HG03378 (cell line): Measurements from ENCODE around the gene HSD17B12.

Experiments
- ATAC-seq: cut with Tn5 transposase; IDR thresholded peaks from one replicate; pipeline ENCODE4 v1.9.1; 2021; ENCODE audit warnings: mild to moderate bottlenecking, moderate library complexity; ENCODE audit not compliant: unreplicated experiment

HSD17B12 gene

DNA sequence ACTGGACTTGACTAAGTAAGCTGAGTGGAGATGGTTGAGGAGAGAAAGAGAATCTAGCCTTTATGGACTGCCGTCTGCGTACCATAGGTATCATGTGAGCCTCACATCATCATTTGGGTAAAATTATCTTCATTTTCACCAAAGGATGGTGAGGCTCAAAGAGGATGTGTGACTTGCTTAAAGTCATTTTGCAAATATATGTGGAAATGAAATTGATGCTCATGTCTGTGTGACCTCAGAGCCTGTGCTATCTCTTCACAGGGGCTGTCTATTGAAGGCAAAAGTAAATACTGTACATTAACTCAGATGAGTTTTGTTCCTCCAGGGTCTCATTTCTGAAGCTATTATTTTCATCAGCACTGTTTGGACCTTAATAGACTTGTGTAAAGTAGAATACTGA, 116.8 kb downstream of the HSD17B12 start:
- no peak for ATAC-seq

DNA sequence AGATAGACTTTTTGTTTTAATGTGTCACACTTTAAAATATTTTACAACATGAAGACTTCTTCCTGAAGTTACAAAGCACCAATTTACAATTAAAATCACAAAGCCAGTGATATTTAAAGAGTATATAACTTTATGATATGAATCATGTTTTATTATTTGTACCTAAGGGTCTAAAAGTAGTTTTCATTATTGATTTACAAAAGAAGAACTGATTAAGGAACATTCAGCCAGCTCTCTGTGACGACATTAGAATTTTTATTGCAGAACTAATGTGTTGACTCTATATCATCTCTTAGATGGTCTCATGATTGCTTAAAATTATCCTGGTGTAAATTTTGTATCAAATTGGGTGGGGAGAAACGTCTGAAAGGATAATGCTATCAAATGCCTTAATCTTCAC, 117.3 kb downstream of the HSD17B12 start:
- no peak for ATAC-seq

DNA sequence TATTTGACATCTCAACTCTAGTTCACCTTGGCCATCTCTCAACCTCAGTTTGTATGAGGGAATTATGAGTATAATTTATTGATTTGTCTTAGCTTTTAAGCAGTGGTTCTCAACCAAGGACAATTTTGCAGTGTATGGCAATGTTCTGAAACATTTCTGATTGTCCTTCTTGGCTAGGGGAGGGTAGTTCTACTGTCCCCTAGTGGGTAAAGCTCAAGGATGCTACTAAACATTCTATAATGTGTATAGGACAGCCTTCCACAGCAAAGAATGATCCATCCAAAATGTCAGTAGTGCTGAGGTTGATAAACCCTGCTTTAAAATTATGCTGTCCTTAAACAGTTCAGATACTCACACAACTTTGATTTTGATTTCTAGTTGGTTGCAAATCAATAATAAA, 122.0 kb downstream of the HSD17B12 start:
- no peak for ATAC-seq

DNA sequence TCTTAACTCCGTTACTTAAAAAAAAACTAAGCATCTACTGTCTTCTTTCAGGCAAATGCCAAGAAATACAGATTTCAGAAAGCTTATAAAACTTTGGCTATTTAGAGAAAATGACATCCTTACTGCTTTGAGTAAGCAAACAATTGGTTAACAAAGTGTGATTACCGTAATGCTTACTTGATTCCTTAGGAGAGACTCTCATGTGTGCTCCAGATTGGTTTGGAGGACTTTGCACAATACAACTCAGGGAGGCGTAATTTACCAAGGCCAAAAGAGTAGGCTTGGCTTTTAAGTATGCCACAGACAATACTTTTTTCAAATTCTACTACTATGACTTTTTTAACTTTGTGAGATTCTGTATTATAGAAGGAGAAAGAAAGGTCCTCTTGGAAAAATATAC, 123.2 kb downstream of the HSD17B12 start:
- no peak for ATAC-seq

DNA sequence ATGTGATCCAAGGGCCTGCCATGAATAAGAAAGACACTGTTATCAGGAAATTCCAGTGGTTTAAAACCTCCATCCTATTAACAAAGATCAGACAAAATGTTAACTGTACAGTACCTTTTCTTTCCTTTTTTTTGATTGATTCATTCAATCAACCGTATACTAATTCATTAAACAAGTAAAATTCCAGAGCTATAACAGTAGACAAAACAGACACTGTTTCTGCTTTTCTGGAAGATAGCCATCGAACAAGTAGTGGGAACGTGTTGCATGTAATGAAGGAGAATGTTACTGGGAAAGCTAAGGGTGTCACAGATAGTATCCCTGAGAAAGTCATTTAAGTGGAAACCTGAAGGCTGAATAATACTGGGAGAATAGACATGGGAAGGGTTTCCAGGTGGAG, 126.4 kb downstream of the HSD17B12 start:
- ATAC-seq, result no peak

DNA sequence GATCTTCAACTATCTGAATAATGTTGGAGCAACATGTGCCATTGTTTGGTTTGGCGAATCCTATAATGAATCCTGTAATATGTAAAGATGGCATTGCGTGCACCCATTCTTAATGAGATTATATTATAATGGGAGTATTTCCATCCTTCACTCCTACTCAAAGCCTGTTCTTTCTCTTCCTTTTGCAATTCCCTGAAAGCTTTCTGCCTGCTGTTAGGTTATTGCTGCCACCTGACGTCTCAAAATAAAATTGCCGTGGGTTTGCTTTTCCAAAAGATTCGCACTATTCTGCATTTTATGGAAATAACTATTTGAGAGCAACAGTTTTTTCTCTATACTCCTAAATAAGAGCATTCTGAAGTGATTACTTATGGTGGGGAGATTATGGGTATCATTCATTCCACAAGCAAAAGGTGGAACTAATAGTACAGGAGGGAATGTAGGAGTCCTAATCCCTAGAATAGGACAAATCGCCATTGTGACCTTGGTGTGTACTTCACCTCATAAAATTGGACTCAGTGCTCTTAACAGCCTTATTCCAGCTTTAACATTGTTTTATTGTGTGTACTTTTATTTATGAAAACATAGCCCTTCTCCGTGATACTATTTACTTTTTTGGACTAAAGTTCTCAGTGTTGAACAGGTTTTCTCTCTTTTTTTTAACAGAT, 130.5 kb downstream of the HSD17B12 start:
- ATAC-seq, result no peak

DNA sequence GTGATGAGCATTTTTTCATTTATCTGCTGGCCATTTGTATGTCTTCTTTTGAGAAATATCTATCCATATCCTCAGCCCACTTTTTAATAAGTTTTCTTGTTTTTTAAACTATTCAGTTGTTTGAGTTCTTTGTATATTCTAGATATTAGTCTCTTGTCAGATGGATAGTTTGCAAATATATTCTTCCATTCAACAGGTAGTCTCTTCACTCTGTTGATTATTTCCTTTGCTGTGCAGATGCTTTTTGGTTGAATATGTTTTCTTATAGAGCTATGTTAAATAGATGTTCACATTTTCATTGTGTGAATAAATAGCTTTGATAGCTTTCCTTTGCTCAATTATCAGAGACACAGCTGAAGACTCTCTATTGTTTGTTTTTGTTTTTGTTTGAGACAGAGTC, 131.9 kb downstream of the HSD17B12 start:
- ATAC-seq, result no peak

DNA sequence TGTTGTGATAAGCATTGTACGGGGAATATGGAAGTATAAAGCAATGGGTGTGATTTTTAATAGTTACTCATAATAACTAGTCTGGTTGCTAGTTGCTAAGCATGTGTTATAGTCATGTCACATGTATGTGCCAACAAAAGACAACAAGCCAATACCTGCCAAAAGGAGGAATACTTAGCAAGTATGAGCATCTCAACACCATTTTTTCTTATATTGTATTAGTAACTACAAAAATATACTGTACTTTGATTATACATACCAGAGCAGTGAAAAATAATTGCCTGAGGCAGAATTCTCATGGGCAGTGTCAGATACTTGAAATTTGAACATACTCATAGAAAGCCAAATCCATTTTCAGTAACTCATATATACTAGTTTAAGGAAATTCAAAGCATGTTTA, 137.7 kb downstream of the HSD17B12 start:
- no peak for ATAC-seq

DNA sequence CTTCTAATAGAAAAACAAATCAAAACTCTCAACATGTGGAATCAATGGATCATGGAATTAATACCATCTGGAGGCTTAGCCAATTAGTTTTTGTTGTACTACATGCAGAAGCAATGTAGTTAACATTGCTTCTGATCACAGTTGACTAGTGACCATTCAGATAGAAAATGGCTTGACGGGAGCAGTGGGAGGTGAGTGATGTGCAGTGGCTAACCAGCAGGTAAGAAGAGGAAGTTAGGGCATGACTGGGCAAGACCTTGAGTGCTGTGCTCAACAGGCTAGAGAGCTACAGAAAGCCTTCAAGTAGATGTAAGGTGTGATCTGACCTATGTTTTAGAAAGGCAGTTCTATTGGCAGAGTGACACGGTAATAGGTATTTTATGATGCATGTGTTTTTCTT, 139.4 kb downstream of the HSD17B12 start:
- ATAC-seq, result peak; percentile 65

DNA sequence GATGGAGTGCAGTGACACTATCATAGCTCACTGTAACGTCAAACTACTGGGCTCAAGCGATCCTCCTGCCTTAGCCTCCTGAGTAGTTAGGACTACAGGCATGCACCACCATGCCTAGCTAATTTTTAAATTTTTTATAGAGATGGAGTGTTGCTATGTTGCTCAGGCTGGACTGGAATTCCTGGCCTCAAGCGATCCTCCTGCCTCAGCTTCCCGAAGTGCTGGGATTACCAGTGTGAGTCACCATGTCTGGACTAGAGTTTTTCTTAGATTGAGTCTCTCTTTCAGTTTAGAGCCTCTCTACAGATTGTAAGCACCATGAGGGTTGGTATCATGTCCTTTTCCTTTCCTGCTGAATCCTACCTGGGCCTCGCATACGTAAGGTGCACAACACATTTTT, 142.8 kb downstream of the HSD17B12 start:
- no peak for ATAC-seq

DNA sequence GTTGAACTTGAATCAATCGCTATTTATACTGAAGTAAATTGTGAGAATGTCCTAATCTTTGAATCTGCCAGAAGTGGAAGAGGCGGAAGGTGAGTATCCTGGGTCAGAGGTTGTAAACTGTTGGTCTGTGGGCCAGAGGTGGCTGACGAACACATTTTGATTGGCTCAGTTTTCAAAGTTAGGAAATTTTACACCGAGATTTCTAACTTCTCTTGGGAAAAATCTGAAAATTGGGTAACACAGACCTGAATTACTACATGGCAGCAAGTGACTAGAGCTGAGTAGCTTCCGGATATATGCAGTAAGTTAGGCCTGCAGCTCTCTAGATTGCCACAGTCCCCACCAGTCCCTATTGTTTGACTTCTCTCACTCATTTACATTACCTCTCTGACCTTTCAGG, 143.3 kb downstream of the HSD17B12 start:
- no peak for ATAC-seq

DNA sequence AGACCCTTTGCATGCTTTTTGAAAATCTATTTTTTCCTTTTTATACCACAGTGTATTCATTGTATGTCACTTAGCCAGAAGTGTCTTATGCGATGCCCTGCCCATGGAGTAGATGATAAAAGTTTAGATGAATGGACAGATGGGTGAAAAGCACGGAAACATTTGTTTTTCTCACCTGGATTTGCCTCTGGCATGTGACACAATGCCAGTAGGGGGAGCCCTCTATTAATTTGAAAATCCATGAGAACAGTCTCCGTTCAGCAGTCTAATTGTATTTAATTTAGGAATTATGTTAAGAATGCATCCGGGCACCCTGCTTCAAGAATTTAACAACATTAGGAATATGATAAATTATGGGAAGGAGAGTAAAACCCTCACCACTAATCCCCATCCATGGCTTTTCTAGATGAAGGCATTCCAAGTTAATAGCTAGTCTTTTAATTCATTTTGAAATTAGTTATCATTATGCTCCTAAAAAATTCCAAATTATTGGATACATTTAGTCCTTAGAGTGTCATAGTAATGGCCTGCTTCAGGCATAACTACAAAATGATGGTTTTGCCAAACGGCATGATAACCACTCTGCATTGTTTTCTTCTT, 144.8 kb downstream of the HSD17B12 start:
- no peak for ATAC-seq

DNA sequence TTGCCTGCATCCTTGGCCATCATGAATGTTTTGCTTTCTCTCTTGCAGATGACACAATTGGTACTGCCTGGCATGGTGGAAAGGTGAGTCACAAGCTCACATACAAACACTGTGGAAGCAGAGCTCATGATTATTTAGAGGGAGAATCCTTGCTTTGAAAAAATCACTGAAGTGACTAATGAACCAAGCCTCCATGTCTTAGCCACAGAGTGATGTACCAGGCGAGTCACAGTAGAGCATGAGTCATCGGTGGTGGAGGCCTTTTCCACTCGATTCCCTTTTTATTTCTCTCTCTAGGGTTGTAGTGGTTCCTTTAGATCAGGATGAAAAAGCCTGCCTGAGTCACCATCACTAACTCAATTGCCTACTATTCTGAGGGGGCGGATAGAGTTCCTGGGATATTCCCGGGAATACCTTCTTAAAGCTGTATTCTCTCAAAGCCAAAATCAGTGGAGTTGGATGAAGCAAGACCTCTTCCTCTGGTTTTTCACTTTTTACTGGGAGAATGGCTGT, 150.4 kb downstream of the HSD17B12 start:
- peak; percentile 64 for ATAC-seq

DNA sequence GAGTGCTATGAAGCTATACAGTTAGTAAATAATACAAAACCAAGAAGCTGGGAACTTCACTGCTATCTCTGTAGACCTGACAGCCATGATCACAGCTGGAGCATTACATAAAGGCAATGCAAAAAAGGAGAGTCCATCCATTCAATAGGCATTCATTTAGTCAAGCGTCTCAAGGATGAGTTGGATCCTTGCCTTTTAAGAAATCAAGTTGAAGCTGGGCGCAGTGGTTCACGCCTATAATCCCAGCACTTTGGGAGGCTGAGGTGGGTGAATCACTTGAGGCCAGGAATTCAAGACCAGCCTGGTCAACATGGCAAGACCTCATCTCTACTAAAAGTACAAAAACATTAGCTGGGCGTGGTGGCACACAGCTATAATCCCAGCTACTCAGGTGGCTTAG, 152.0 kb downstream of the HSD17B12 start:
- no peak for ATAC-seq

DNA sequence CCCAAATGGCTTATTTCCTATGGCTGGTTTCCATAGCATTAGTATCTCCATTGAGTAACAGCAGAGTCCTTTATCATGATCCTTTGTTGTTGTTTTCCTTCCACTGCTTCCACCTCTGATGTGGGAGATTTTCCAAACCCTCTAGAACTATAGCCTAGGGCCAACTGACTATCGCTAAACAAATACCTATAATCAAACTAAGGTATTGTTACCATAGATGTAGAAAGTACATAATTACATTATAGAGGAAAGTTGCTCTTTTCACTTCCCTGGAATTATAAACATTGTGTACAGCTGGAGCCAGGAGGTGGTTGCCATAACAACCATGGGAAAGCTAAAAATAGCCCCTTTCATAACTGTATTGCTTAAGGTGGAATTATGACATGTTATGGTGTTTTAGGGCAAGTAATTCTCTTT, 153.1 kb downstream of the HSD17B12 start:
- no peak for ATAC-seq

DNA sequence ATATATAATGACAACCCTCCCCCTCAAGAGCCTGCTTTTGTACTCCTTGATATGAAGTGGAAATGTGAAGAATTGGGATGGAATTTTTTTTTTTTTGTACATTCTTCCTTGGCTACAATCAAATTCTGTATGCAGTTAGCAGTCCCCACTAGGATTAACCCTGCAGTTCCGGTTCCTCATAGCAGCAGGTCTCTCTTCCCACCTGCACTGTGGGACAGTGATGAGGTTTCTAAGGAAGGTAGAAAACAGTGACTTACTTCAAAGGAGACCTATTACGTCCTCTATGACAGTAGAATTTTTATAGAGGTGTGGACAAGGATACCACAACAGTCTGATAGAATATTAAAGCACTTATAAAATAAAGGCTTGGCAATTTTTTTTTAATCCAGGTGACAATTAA, 153.7 kb downstream of the HSD17B12 start:
- no peak for ATAC-seq

DNA sequence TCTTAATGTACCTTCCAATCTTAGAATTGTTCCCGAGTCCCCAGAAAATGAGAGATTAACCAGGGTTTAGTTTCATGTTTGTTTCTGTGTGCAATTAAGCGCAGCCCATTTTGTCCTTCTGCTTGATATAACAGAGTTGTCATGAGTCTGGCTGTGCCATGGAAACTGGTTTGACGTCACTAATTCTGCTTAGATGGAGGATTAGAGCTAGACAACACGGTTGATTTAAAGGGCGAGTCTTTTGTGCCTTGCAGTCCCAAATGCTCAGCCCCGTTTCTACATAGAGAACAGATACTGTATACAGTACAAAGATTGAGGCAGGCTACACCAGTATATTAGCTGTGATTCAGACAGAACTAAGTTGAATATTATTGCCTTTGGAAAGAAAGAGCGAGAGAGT, 154.6 kb downstream of the HSD17B12 start:
- no peak for ATAC-seq

DNA sequence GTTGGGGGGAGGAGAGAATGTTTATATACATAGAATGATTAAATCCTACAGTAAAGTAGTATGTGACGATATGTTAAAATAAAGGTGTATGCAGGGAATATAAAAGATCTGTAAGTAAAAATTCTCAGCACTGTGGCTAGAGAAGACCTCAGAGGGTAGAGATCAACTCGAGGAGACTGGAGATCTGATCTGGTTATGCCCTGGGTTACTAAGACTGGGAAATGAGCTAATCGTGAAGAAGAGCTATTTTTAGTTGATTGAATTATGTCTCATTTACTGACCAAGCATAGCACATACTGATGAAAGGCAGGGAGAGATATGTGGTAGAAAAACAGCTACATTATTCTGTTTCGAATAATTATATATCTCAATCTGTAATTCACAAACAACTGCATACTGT, 157.3 kb downstream of the HSD17B12 start:
- ATAC-seq, result peak; percentile 51

DNA sequence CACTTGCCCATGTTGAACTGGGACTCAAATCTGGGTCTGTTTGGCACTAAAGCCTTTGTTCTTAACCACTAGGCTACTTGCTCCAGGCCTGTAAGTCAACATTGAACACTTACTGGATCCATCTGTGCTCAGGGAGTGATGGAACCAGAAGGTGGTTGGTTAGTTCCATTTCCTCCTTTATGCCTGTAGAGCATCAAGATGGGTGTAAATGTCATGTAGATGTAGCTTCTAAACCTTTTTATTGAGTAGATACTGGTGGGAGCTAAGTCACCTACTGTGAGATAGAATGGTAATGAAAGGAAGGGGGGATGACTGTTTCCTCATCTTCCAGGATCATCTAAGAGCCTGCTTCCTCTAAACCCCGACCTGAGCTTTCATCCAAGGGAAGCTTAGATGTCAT, 161.5 kb downstream of the HSD17B12 start:
- ATAC-seq, result no peak

DNA sequence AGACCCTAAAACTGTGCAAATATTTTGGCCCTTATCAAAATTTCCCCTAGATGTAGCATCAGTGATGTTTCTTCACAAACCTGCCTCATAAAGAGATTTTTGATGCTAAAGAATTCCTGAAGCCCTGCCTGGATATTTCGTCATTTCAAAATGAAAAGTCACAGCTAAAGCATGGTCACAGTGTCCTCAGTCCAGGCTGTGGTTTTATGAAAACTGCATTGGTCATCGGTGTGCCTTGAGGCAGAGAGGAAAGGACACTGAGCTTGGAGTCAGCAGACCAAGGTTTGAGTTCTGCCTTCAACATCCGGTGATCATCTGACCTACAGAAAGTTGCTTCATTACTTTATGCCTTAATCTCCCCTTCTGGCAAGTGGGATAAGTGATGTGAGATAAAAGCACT, 165.3 kb downstream of the HSD17B12 start:
- no peak for ATAC-seq

DNA sequence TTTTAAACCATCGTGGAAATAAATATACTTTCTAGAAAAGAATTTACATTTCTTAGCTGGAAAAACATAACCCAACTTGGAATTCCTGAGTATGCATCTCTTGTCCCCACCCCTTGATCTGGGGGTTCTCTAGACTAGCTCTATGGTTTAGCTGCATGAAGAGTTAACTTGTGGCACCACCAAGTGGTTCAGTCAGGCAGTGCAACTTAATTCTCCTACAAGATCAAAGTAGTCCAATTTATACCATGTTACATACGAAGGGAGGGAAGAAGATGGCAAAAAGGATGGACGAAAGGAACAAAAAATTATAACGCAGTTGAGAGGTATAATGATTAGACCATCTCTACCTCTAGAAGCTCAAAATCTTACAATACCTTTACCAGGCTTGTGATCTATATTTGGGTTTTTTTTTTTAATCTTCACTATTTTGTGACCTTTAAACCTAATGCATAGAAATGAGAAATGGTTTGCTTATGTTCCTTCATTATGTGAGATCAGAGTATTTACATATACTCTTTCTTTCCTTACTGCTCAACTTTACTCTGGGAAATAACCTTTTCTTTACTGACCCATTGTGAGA, 171.6 kb downstream of the HSD17B12 start:
- peak; percentile 91 for ATAC-seq

DNA sequence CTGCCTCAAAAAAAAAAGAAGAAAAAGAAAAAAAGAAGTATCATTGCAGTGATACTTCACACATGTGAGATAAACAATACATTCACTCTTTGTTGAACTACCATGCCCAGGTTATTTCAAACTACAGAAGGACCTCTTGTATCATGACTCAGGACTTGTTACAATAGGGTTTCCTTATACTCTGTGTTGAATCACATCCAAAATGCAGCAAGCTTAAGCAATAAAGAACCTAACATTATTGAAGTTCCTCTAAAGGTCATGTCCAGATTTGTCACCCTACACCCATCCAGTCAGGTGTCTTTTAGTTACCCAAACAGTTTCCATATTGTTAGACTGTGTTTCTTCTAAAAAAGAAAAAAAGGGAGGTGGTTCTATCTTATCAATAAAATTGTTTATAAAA, 173.2 kb downstream of the HSD17B12 start:
- ATAC-seq, result no peak
